A673 (cell line): ENCODE data around the gene NOL9.

ENCODE experiments used
- CTCF ChIP-seq: fragments of 300-800, 200-600 bp; sonication (generic); conservative IDR thresholded peaks from 2 replicates; pipeline ENCODE4 v1.5.1; 2017; ENCODE audit warnings: low read depth, mild to moderate bottlenecking, antibody characterized with exemption, low read length, moderate library complexity, mixed read lengths
- EZH2 ChIP-seq: fragments of 200-600 bp; sonication (generic); IDR thresholded peaks from 2 replicates; pipeline ENCODE4 v1.6.1; 2017; ENCODE audit warnings: borderline replicate concordance, low read depth, mild to moderate bottlenecking, mixed read lengths, antibody characterized with exemption, low read length; ENCODE audit not compliant: poor library complexity, severe bottlenecking

- TF ChIP-seq CTCF (peak; percentile 97), EZH2 (no peak)
Observed at GRCh38 chr1:6475381-6476133, 78.8 kb downstream of the NOL9 start.
